Measurements from ENCODE around the gene LRRC74A.

The LRRC74A gene

DNA sequence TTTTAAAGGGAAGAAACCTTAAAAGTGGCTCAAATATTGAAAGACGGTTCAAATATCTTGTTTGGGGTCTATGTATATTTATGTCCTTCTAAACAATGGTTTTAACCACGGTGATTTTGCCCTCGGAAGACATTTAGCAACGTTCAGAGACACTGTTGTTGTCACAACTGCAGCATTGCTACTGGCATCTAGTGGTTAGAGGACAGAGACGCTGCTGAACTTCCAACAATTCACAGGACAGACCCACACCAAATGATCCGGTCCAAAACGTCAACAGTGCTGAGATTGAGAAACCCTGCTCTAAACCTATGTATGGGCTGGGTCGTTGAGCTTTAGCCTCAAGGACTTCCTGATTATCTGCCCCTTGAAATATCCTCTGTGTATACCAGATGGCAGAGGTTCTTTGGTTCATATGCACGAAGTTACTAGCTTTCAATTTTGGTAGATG lies 15.2 kb upstream of the LRRC74A start:
- DNase-seq, result no peak

- DNase-seq, result no peak
Observed at GRCh38 chr14:76811561-76811960, 14.6 kb upstream of the LRRC74A start.

DNA sequence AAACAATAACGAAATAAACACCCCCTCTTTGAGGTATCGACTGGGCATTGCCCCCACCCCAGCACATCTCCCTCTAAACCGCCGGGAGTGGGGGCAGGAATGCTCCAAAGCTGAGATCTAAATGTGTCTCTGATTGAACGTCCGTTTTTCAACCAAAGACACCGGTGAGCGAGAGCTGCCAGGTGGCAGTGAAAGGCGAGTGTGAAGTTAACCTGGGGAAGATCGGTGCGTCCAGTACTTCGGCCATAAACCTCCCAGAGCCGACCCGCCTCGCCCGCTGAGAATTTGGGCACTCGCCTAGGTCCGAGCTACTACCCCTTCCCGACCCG lies 14.2 kb upstream of the LRRC74A start:
- DNase-seq, result no peak

DNA sequence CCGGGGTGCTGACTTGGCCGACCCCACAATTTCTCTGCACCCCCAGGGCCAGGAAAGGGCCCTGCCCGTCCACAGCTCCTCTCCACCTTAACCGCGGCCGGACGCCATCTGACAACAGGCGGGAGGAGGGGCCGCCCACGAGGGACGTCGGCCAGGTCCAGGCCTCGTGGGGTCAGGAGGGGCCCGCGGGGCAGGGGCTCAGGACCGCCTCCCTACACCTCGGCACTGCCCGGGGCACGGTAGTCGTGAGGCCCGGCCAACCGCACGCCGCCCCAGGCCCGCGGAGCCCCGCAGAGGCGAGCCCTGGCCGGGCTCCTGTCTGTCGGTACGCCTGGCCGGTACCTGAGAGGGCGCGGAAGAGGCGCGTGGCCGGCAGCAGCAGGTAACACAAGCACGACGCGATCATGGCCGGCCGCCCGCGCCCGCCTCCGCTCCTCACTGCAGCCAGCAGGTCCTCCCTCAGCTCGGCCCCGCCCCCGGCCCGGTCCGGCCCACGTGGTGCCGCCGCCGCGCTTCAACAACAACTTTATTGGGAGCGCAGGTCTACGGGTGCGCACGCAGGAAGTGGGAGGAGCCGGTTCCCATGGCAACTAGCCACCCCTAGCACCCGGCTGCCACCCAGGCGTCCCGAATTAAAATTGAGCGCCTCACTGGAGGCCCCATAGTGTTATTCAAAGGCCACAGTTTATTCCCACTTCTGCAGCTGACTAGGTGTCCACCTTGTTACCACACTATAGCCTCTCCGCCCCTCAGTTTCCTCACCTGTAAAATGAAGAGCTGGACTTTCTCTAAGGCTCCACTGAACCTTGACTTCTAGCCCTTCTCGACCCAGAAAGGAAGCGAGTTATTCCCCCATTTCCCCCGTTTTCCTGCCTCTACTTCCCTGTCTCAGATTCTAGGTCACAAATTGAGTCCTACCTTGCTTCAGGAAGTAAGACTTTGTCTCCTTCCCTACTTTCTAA lies 13.5 kb upstream of the LRRC74A start, which contains the start of gene ANGEL1:
TSS of gene ANGEL1 (minus strand) at position 461 of the 962 bp plus-strand sequence. CDS start at position 406, 55 bp downstream.
- peak; percentile 76 for DNase-seq

- no peak for DNase-seq
Observed at GRCh38 chr14:76814726-76815645, 11.2 kb upstream of the LRRC74A start.

GRCh38 chr14:76820700-76821099 lies 5.5 kb upstream of the LRRC74A start:
- no peak for DNase-seq

DNA sequence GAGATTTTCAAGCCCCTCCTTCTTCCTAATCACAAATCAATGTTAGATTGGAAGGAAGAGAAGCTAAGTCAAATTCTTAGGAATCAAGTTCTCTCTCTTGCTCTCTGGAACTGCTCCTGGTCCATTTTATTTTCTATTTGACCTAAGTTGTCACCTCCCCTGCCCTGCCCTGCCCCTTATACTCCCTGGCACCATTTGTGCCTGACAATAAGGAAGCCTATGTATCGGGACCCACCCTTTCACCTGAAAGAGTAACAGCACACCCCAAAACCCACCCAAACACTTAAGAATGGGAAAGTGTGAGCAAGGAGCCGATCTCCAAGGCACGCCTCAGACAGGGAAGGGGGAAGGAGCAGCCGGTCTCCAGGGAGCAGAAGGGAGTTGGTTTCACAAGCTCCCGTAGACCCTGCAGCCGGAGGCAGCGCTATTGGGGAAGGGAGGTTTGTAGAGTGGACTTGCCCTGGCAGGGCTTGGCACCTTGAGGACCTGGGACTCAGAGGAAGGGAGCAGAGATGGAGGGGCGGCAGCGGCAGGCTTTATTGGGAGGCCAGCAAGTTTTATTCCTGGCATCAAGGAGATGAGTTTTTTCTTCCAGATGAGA lies 1.6 kb downstream of the LRRC74A start:
- DNase-seq, result no peak

- peak; percentile 8 for DNase-seq
Observed at GRCh38 chr14:76828339-76829012, 2.3 kb downstream of the LRRC74A start.

GRCh38 chr14:76829013-76829365 lies 2.8 kb downstream of the LRRC74A start:
- DNase-seq, result no peak

DNA sequence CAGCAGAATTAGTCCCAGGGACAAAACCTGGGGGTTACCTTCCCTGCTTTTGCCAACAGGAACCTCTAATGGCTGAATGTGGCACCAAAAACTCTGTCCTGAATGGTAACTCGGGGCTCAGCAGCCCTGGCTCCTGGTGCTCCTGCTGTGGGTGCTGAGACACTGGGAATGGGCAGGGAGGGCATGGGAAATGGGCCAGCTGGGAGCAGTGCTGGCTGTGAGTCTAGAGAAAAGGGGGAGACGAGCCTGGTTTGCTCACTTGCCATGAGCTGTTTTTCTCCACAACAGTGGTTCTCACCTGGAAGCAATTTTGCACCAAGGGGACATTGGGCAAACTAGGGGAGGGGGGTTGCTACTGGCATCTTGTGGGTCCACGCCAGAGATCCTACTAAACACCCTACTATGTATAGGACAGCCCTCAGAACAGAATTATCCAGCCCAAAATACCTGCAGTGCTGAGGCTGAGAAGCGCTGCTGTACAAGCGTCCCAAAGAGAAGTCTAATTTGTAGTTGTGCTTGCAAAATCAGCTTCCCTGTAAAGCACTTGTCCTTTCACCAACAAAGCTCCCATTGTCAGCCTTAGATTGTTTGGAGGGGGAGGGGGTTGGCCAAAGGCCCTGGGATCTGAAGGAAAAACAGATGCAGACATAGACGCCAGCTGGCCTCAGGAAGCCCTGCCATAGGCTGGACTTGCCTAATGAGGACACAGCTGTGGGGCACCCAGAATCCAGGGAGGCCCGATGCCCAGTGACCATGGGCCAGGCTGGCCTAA lies 3.6 kb downstream of the LRRC74A start:
- no peak for DNase-seq

DNA sequence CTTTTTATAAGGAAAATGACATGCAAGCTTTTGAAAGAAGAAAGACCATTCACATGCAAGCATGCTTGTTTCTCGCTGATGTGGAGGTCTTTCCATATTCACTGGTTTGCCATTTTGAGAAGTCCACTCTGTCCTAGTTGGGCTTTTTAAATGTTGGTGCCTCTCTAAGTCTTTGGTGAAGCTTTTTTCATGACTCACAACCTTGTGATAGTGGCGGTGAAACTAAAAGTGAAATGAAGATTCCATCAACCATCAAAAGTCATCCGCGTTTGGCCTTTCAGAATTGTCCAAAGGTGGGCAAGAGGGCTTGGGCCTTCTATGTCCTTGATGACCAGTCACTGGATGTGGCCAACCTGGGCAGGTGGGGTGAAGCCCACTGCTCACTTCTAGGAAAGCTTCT lies 4.3 kb downstream of the LRRC74A start:
- DNase-seq, result no peak

DNA sequence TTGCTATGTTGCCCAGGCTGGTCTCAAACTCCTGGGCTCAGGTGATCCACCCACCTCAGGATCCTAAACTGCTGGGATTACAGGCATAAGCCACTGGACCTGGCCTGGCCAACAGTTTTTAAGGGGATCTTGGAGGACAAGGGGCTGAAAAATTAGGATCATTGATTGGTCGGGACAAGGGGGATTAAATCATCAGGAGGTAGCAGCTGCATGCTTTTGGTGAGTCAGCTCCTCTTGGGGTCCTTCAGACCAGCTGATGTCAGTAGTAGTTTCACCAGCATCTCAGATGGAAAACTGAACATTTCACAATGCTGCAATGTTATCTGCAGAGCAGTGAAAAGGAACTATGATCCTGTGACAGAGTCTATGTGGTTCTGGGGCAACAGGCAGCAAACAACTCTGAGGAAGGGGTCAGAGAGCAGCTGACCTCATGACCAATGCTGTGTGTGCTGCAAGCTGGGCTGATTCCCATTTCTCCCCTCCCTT lies 6.3 kb downstream of the LRRC74A start:
- DNase-seq, result no peak

- DNase-seq, result no peak
Observed at GRCh38 chr14:76833011-76833410, 6.8 kb downstream of the LRRC74A start.

DNA sequence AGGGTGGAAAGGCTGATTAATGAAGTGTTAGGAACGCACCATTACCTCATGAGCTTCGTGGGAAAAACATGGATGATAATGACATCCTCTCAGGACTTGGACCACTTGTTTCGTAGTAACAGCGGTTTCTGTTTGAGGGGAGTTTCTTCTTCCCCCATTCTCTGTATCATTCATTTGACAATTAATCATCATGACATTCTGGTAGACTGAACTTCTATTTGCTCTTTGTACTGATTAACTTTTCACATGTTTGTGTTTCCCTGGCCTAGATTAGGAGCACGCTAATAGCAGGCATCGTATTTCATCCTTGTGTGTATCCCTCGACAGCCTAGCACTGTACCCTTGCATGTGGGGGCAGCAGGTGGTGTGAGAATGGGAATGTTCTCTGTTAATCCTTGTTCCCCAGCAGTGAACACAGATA lies 8.0 kb downstream of the LRRC74A start:
- no peak for DNase-seq

- no peak for DNase-seq
Observed at GRCh38 chr14:76836029-76836630, 9.9 kb downstream of the LRRC74A start.

- no peak for DNase-seq
Observed at GRCh38 chr14:76837524-76837923, 11.3 kb downstream of the LRRC74A start.

DNA sequence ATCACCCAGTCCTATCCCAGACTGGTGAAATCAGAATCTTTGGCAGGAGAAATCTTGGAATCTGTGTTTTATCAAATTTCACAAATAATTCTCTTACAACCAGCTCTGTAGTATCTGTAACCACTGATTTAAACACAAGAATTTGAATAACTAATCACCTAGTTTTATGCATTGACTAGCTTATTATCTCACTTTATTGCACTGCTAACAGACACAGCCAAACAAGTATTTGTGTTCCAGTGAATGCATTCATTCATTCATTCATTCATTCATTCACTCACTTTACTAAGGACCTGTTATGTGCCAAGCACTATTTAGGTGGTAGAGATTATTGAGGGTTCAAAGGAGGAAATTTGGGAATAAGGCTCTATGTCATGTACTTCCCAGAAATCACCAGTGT lies 16.2 kb downstream of the LRRC74A start:
- no peak for DNase-seq

DNA sequence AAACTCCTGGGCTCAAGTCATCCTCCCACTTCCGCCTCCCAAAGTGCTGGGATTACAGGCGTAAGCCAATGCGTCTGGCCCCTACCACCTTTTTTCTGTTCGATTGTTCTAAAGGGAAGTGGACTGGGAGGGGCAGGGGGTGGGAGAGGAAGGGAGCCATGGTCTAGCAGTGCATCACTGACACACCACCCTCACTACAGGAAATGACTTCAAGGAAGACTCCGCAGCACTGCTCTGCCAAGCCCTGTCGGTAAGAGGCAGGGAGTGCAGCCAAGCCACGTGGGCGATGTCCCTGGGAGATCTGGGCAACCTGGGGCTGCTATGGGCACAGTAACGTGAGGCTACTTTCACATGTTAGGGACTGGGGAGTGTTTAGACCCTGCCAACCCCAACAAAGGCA lies 18.0 kb downstream of the LRRC74A start:
- DNase-seq, result no peak

DNA sequence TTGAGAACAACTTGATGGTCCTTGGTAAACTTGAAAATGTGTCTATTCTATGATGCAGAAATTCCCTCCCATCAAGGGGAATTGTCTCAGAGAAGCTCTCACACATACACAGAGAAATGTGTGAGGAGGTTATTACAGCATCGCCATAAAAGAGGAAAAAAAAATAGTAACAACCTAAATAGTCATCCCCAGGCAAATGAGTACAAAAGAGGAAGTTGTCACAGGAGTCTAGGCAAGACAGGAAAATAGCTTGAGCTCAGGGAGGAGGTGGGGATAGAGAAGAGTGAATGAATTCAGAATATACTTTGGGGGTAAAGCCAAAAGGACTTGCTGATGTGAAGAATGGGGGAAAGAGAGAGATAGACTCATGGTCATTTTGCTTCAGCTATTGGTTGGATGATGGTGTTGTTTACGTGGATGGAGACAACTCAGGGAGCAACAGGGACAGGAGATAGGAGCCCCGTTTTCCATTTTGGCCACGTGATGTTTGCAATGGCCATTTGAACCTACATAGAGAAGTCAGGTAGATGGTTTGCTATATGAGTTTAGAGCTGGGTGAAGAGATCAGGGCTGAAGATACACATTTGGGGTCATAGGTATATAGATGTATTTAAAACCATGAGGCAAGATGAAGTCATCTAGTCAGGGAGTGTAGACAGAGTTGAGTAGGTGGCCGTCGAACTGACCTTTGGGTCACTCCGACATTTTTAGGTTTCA lies 20.3 kb downstream of the LRRC74A start:
- DNase-seq, result no peak

DNA sequence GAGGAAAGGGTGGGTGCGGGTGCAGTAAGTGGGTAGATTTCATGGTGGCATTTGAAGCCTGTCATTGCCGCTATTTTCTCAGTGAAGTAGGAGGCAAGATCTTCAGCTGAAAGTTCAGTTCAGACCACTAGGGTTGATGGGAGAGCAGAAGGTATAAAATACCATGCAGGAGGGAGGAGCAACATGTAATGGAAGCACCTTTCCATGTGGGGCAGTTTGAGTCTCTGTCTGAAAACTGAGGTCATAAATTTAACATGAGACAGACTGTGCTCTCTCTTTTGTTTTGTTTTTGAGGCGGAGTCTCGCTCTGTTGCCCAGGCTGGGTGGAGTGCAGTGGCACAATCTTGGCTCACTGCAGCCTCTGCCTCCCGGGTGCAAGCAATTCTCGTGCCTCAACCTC lies 22.7 kb downstream of the LRRC74A start:
- no peak for DNase-seq

DNA sequence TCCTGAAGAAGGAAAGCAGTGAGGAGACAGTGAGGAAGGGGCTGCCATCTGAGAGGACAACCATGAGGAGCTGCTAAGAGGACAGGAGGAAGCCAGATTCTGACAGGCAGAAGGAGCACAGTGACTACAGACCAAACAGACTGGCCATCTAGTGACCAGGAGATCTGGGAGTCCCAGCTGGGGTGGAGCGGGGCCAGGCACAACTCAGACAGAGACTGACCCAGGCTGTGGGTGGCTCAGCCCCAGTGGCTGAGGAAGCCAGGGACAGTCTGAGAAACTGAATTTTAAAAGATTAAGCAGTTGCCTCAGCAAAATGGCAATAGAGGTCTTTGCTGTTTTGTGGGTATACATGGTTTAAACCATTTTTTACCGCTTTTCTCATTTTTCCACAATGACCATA lies 28.9 kb downstream of the LRRC74A start:
- no peak for DNase-seq

Measured in SHP77 treated with DMSO at 0.1 percent for 48 hours (cell line).